Ishikawa (cell line): Measurements from ENCODE around the gene MPV17L.

Experiments
- CEBPB ChIP-seq: IDR thresholded peaks from 2 replicates; pipeline ENCODE4 v1.6.1; 2012
- CREB1 ChIP-seq: IDR thresholded peaks from 2 replicates; pipeline ENCODE4 v1.6.1; 2012; ENCODE audit warnings: low read depth
- EGR1 ChIP-seq: IDR thresholded peaks from 2 replicates; pipeline ENCODE4 v1.6.1; 2012
- EP300 ChIP-seq: IDR thresholded peaks from 2 replicates; pipeline ENCODE4 v1.6.1; 2012; ENCODE audit warnings: borderline replicate concordance
- FOXM1 ChIP-seq: IDR thresholded peaks from 2 replicates; pipeline ENCODE4 v1.6.1; 2012; ENCODE audit warnings: low read depth, borderline replicate concordance
- NFIC ChIP-seq: IDR thresholded peaks from 2 replicates; pipeline ENCODE4 v1.6.1; 2012
- RAD21 ChIP-seq: IDR thresholded peaks from 2 replicates; pipeline ENCODE4 v1.6.1; 2012; ENCODE audit warnings: low read depth
- TAF1 ChIP-seq: IDR thresholded peaks from 2 replicates; pipeline ENCODE4 v1.6.1; 2012; ENCODE audit warnings: low read depth, mild to moderate bottlenecking
- TCF12 ChIP-seq: IDR thresholded peaks from 2 replicates; pipeline ENCODE4 v1.6.1; 2012; ENCODE audit warnings: low read depth
- TEAD4 ChIP-seq: IDR thresholded peaks from 2 replicates; pipeline ENCODE4 v1.6.1; 2012
- USF1 ChIP-seq: IDR thresholded peaks from 2 replicates; pipeline ENCODE4 v1.6.1; 2012
- YY1 ChIP-seq: IDR thresholded peaks from 2 replicates; pipeline ENCODE4 v1.6.1; 2012; ENCODE audit warnings: low read depth
- ZBTB7A ChIP-seq: IDR thresholded peaks from 2 replicates; pipeline ENCODE4 v1.6.1; 2012; ENCODE audit warnings: low read depth
- TF ChIP-seq, protein P1 (sequence below): IDR thresholded peaks from 2 replicates; pipeline ENCODE4 v1.6.1; 2012
- TF ChIP-seq, protein P2 (sequence below): IDR thresholded peaks from 2 replicates; pipeline ENCODE4 v1.6.1; 2012; ENCODE audit warnings: low read depth, mild to moderate bottlenecking

Gene MPV17L

GRCh38 chr16:15461376-15461775 lies 65.8 kb downstream of the MPV17L start:
- TF ChIP-seq RAD21, result no peak
- TF ChIP-seq NFIC, result no peak
- TF ChIP-seq EP300, result no peak
- TF ChIP-seq EGR1, result no peak
- no peak for TF ChIP-seq FOXM1
- TF ChIP-seq YY1, result no peak
- TF ChIP-seq TCF12, result no peak
- TF ChIP-seq USF1, result no peak
- TF ChIP-seq, protein P1, sequence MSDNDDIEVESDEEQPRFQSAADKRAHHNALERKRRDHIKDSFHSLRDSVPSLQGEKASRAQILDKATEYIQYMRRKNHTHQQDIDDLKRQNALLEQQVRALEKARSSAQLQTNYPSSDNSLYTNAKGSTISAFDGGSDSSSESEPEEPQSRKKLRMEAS, result no peak
- no peak for TF ChIP-seq CREB1
- TF ChIP-seq, protein P2, sequence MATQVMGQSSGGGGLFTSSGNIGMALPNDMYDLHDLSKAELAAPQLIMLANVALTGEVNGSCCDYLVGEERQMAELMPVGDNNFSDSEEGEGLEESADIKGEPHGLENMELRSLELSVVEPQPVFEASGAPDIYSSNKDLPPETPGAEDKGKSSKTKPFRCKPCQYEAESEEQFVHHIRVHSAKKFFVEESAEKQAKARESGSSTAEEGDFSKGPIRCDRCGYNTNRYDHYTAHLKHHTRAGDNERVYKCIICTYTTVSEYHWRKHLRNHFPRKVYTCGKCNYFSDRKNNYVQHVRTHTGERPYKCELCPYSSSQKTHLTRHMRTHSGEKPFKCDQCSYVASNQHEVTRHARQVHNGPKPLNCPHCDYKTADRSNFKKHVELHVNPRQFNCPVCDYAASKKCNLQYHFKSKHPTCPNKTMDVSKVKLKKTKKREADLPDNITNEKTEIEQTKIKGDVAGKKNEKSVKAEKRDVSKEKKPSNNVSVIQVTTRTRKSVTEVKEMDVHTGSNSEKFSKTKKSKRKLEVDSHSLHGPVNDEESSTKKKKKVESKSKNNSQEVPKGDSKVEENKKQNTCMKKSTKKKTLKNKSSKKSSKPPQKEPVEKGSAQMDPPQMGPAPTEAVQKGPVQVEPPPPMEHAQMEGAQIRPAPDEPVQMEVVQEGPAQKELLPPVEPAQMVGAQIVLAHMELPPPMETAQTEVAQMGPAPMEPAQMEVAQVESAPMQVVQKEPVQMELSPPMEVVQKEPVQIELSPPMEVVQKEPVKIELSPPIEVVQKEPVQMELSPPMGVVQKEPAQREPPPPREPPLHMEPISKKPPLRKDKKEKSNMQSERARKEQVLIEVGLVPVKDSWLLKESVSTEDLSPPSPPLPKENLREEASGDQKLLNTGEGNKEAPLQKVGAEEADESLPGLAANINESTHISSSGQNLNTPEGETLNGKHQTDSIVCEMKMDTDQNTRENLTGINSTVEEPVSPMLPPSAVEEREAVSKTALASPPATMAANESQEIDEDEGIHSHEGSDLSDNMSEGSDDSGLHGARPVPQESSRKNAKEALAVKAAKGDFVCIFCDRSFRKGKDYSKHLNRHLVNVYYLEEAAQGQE, result no peak
- TF ChIP-seq TEAD4, result no peak
- TF ChIP-seq CEBPB, result no peak
- TF ChIP-seq ZBTB7A, result no peak
- no peak for TF ChIP-seq TAF1
